ENCODE data around the gene MRTFB. TPM values are rescaled to one million over a fixed set of nuclear protein-coding genes. Genes with fewer than 3 reads are reported as not detected.

MRTFB gene
- total and polyA plus RNA-seq, 2 donors (not counting 3 experiments of a cell fraction or from before 2014, with no cell fraction given): 19.6 to 49.5 TPM

GRCh38 chr16:14186795-14187221, 115.7 kb downstream of the MRTFB start:
- H3K27ac ChIP-seq (ENCODE audit: insufficient read depth, low read depth, low read length): no peak overlapping the region
- no peak overlapping the region for H2AFZ ChIP-seq (ENCODE audit: low read depth, low read length)
- H3K4me3 ChIP-seq (replicated peaks in 1 of 3; ENCODE audit: insufficient read depth in 1 of 3, low read depth in 1 of 3, low read length in 3 of 3): no peak overlapping the region
- dilution Hi-C loops (cut with MboI; ENCODE audit: extremely low pct_ligation_motif_present, low sequenced_read_pairs) (no loop called here), intact Hi-C loops (cut with micrococcal nuclease) (loop anchor here (2.0 to 5.0 kb wide), 2 partner anchors 130 to 264 kb away; no protein-coding TSS in a partner anchor)
- peaks cover 19% of the 10 kb centered on the region for H3K4me1 ChIP-seq (ENCODE audit: control insufficient read depth, extremely low read depth, insufficient read depth, low read length)
- FAIRE-seq (no peak), DNase-seq (ENCODE audit: low read depth, low spot score) (peak; percentile 16)
- BruUV-seq (replicated peaks): no TSS peak
- no peaks in the 10 kb centered on the region for H3K36me3 ChIP-seq (ENCODE audit: control insufficient read depth in 2 of 2, extremely low read depth in 1 of 2, insufficient read depth in 2 of 2, low read length in 2 of 2)
- ChIA-PET CTCF (interaction anchor here (0.9 to 3.2 kb wide), 25 partner anchors 9 to 267 kb away, joined by 3 to 30 read pairs (median 5); partner anchors contain the start of gene ERCC4), POLR2A (no interaction called here)
- H3K9me1 ChIP-seq (replicated peaks; ENCODE audit: control insufficient read depth, extremely low read depth, insufficient read depth, low read length): no peaks in the 10 kb centered on the region
- H3K4me2 ChIP-seq (ENCODE audit: insufficient read depth, low read length): no peak overlapping the region
- H4K20me1 ChIP-seq (replicated peaks; ENCODE audit: control insufficient read depth, extremely low read depth, insufficient read depth, low read length): peaks cover 2% of the 10 kb centered on the region
- H3K27me3 ChIP-seq (ENCODE audit: control insufficient read depth in 2 of 2, insufficient read depth in 2 of 2, low read length in 2 of 2): no peaks in the 10 kb centered on the region
- no peaks in the 10 kb centered on the region for H3K9me3 ChIP-seq (replicated peaks; ENCODE audit: control insufficient read depth, insufficient read depth, low read length)
- no peak for TF ChIP-seq MYC (IDR thresholded peaks at IDR 0.05; ENCODE audit: low read depth, low read length)
- TF ChIP-seq POLR2A (IDR thresholded peaks at IDR 0.05; ENCODE audit: low read depth, low read length): no peak
- TF ChIP-seq POLR2AphosphoS5 (IDR thresholded peaks at IDR 0.05; ENCODE audit: insufficient read depth, low read depth, low read length): no peak
- no peak for TF ChIP-seq JUN (IDR thresholded peaks at IDR 0.05; ENCODE audit: borderline replicate concordance, insufficient read depth, insufficient read length, low read depth)
- no peak for TF ChIP-seq GATA2 (IDR thresholded peaks at IDR 0.05; ENCODE audit: insufficient read depth, insufficient read length, low read depth, low read length)
- TF ChIP-seq MAX (IDR thresholded peaks at IDR 0.05; ENCODE audit: insufficient read depth, insufficient read length): no peak
- no peak for TF ChIP-seq FOS (IDR thresholded peaks at IDR 0.05; ENCODE audit: borderline replicate concordance, insufficient read depth, low read length)
- no peak for TF ChIP-seq EZH2 (IDR thresholded peaks at IDR 0.05; ENCODE audit: borderline replicate concordance, low read depth, low read length, severe bottlenecking)
- TF ChIP-seq CTCF (IDR thresholded peaks at IDR 0.05; ENCODE audit: extremely low read depth in 1 of 2, insufficient read depth in 1 of 2, low read depth in 1 of 2, low read length in 2 of 2): no peak
- H3K79me2 ChIP-seq (ENCODE audit: control insufficient read depth, insufficient read depth, low read length): no peaks in the 10 kb centered on the region
- H3K9ac ChIP-seq (replicated peaks; ENCODE audit: extremely low read depth, insufficient read depth, low read length): no peak overlapping the region

Measured in endothelial cell of umbilical vein (primary cell).